GM19328 (cell line): Measurements from ENCODE around the gene PCAT6.
"Not testable (repeated sequence)": the region's sequence is repeated elsewhere in the genome, so short reads cannot be mapped to it uniquely, and the experiment has no call there.

Source experiments
- ATAC-seq: cut with Tn5 transposase; IDR thresholded peaks from one replicate; pipeline ENCODE4 v1.9.1; 2021; ENCODE audit warnings: mild to moderate bottlenecking, moderate library complexity; ENCODE audit not compliant: unreplicated experiment

Gene PCAT6

DNA sequence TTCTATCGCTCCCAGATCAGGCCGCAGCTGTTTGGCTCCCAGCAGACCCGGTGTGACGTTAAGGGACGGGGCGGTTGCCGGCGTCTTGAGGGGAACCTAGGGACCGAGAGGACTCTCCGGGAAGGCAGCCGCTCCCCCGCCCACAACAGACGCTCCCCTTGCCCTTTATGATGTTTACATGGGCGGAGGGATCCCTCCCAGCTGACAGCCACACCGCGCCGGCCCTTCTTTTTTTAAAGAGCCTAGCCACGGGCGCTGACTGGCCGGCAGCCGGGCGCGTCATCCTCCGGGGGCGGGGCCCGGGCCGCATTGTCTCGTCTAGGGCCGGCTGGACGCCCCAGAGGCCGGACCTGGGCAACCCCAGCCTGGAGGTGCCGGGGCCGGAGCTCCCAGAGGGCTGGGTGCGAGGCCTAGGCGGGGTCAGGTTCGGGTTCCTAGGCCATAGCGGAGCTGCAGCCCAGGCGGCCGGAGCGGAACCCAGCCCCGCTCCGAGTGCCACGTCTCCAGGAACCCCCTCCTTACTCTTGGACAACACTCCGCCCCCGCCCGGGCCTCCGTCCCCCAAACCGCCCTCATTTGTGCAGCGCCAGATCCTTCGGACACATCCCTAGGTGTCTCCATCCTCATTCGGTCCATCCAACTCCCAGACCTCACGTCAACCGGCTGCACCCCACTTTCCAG is at the start of gene PCAT6:
TSS of gene PCAT6 (plus strand) at position 340 of the 681 bp plus-strand sequence.
- peak; percentile 59 for ATAC-seq

DNA sequence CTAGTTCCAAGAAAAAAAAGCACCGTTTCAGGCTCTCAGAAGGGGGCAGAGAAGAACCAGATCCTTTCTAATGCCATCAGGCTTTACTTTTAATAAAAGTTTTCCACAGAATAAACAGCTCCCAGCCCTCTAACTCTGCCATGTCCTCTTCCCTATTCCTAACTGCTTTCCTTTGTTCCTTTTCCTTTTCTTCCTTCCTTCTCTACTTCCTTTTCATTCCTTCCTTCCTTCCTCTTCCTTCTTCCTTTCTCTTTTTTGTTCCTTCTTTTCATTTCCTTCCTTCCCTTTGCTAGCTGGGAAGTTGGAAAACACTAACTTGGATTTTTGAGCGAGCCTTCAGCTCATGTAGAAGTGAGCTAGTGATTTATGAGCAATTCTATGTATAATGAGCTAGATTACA is 48.7 kb upstream of the PCAT6 start:
- ATAC-seq = no peak

DNA sequence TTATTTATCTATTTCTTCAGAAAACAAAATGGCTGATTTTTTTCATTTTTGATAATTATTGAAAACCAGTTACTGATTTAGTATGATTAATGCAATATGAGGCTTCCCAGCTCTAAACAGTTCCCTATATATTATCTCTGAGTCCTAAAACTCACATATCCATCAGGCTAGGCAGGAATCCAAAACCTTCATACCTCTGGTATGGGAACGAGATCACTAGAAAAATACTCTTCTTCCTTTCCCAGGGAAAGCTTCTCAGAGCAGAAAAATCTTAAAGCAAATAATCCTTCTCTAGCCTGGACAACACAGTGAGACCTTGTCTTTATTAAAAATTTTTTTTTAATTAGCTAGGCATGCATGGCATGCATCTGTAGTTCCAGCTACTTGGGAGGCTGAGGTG is 45.0 kb upstream of the PCAT6 start:
- no peak for ATAC-seq

DNA sequence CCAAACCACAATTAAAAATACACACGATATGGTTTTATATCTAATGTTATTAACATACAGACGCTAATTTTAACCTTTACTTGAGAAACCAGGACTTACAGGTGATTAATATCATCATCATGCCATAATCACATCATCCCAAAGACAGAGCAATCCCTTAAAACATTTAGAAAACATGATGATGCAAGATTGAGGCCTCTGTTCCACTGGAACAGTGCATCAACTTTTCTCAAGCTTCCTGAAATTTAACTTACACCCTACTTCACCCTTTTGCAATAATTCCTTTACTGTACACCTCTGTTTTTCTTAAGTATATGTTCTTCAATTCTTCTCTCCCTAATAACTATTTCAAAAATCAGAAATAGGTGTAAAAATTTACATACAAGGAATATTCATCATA is 40.6 kb upstream of the PCAT6 start:
- no peak for ATAC-seq

DNA sequence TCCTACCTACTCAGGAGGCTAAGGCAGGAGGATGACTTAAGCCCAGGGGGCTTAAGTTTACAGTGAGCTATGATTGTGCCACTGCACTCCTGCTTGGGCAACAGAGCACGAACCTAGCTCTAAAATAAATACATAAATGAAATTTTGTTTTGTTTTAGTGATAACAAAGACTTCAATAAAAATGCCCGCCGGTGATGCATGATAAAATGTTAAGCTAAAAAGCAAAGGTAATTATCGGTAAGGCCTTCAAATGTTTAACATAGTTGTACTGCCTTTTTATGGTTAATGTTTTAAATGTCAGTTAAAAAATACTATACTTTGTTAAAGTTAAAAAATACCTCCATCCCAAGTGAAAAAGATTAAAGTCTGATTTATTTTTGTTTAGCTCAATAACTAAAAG is 29.6 kb upstream of the PCAT6 start:
- no peak for ATAC-seq

DNA sequence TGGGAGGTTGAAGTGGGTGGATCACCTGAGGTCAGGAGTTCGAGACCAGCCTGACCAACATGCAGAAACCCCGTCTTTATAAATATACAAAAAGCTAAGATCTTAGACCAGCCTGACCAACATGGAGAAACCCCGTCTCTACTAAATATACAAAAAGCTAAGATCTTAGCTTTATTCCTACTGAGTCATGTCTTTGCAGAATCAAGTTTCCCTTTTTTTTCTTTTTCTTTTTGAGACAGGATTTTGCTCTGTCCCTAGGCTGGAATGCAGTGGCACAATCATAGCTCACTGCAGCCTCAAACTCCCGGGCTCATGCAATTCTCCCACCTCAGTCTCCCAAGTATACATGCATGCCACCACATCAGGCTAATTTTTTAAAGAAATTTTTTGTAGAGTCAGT is 23.9 kb upstream of the PCAT6 start:
- ATAC-seq = no peak

DNA sequence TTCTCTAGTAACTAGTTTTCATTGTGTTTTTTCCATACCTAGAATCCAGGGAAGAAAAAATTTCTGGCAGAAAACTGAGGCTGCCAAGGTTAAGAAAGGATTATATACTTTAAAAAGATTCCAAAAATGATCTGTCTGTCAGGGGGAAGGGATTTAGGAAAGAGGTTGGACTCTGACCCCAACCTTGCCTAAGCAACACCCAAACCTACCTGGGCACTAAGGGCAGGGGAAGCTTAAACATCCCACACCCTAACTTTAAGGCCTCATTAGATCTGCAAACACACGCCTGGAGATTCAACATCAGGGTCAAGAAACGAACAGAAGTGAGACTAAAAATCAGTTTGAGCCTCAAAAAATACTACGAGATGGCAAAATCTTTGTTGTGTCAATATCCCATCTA is 22.0 kb upstream of the PCAT6 start:
- no peak for ATAC-seq

DNA sequence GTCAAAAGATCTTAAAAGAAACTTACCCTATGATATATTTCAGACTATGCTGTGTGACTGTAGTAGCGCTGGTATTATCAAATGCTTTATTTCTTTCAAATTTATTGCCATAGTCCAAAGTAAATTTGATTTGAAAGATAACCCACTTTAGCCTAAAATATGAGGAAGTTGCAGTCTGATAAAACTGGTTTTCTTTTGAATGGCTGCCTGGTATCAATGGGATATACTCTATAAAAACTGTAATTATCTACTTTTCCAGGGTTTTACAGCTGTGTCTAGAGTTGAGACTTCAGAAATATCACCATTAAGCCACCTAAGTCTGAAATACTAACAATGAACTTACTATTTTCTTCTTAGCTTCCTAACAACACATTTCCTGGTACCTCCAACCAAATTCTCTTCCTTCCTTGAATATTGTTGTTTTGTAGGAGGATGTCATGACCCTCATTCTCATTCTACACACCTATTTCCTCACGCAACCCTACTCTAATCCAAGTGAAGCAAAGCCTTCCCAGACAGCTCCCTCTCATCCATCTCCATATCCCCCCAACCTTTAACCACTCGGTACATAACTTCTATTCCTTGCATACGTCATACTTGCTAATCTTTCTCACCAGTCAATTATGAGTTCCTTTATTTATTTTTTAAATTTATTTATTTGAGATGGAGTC is 19.5 kb upstream of the PCAT6 start:
- ATAC-seq = no peak

DNA sequence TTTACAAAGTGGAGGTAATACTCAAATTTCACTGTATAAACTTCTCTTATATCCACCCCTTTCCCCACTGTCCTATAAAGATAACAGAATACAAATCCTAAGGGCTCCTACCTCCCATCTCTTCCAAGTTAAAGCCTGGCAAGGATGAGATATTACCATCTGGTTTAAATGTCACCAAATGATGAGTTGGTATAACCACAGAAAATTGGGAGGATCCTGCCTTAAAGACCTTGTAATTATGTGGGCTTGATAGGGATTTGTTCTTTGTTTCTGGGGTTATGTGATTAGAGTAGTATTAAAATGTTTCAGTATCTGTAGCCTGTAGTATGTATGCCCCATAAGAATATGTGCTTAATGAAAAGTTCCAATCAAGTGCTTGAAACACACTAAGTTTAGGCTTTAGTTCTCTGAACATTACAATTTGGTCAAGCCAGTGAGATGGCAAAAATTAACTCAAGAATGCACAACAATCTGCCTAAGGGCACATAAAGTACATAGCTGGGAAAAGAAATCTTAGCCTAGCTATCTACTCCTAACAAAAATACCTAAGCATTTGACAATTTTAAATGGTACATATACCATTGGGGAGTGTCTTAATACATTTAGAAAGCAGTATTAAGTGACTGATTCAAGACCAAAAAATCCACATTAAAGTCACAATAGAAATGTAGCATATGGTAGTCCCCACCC is 16.6 kb upstream of the PCAT6 start:
- no peak for ATAC-seq

DNA sequence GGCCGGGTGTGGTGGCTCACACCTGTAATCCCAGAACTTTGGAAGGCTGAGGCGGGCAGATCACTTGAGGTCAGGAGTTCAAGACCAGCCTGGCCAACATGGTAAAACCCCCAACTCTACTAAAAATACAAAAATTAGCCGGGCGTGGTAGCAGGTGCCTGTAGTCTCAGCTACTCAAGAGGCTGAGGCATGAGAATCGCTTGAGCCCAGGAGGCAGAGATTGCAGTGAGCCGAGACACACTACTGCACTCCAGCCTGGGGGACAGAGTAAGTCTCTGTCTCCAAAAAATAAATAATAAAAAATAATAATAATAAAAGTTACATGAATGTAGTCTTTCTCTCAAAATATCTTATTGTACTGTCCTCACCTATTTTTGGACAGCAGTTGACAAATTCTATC is 15.8 kb upstream of the PCAT6 start:
- not testable (repeated sequence) for ATAC-seq

DNA sequence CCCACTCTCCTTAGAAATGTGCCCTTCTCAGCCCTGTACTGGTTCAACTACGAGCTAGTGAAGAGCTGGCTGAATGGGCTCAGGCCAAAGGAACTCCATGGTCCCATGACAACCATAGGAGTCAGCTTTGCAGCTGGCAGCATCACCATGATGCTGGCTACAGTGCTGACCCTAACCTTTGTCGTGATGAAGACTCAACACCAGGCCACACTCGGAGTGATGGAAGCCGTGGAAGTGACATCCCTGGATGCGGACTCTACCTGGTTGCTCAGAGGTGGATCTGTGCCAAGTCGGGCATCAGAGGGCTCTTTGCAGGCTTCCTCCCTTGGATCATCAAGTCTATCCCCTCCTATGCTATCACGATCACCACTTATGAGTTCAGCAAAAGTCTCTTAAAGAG is 14.1 kb upstream of the PCAT6 start:
- ATAC-seq = no peak

DNA sequence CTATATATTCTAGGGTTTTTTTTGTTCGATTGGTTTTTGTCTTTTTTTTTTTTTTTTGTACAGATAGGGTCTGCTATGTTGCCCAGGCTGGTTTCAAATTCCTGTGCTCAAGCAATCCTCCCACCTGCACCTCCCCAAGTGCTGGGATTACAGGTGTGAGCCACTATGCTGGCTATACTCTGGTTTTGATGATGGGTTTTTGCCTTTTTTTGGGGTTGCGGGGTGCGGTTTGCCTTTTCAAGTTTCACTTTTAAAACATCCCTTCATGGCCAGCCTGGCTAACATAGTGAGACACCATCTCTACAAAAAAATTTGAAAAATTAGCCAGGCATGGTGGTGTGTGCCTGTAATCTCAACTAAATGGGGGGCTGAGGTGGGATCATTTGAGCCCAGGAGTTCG is 12.5 kb upstream of the PCAT6 start:
- ATAC-seq = no peak

DNA sequence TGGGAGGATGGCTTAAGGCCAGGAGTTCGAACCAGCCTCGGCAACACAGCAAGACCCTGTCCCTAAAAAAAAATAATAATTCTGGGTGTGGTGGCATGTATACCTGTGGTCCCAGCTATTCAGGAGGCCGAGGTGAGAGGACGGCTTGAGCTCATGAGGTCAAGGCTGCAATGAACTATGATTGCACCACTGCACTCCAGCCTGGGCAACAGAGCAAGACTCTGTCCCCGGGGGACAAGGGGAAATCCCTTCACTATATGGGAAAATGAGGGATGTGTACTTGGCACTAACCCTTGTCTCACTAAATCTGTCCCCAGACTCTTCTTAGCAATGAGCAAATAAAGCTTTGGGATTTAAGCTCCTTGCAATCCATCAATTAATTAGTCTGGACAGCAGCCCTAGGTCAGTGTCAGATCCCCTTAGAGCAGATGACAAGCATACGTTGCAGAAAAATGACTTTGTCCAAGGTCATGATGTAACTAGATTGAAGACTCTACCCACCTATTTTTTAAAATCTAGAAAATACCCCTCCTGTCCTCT is 11.9 kb upstream of the PCAT6 start:
- ATAC-seq = no peak

DNA sequence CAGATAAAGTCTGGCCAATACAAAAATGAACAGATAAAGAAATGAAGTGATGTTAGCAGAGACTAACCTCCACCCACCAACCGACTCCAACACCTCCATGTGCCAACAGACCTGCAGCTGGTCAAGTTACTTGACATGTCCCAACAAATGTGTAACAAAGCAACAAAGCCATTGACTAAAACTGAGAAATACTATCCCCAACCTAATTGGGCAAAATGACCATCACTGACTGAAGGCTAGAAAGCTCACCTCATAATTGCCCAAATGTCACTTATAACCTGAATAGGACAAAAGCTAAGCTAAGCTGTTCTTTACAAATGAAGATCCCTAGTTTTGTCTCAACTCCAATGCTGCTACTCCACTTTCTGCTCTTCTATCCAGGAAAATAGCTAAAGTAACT is 10.0 kb upstream of the PCAT6 start:
- no peak for ATAC-seq

DNA sequence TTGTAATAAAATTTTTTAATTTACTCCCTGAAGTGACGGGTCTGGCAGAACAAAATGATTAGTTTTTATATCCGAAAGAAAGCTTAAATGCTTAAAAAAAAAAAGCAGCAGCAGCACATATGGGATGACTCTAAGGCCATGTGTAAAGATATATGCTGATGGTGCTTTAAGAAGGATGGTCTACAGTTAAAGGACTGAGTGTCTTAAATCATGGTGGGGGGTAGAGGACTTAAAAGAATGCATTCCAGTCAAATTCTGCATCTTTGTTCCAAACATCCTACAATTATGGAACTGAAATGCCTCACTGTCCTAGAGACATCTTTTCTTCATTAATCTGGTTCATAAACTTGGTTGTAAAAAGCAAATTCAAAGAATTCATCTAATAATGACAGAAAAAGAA is 9.6 kb upstream of the PCAT6 start:
- ATAC-seq = no peak

DNA sequence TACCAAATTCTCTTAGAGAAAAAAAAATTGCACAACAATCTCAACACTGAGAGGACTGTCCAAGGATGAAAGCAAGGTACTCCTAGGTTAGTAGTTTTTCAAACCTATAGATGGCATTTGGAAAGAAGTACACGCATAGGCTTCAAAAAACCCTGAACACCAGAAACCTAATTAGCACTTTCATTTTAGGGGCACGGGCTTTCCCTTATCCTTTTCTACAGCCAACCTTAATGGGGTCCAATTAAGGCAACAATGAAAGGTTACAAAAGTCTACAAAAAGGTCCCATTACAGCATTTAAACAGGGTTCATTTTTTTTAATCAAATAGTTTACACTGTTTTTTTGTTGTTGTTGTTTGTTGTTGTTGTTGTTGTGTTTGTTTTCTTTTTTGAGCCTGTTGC is 8.7 kb upstream of the PCAT6 start:
- ATAC-seq = no peak

DNA sequence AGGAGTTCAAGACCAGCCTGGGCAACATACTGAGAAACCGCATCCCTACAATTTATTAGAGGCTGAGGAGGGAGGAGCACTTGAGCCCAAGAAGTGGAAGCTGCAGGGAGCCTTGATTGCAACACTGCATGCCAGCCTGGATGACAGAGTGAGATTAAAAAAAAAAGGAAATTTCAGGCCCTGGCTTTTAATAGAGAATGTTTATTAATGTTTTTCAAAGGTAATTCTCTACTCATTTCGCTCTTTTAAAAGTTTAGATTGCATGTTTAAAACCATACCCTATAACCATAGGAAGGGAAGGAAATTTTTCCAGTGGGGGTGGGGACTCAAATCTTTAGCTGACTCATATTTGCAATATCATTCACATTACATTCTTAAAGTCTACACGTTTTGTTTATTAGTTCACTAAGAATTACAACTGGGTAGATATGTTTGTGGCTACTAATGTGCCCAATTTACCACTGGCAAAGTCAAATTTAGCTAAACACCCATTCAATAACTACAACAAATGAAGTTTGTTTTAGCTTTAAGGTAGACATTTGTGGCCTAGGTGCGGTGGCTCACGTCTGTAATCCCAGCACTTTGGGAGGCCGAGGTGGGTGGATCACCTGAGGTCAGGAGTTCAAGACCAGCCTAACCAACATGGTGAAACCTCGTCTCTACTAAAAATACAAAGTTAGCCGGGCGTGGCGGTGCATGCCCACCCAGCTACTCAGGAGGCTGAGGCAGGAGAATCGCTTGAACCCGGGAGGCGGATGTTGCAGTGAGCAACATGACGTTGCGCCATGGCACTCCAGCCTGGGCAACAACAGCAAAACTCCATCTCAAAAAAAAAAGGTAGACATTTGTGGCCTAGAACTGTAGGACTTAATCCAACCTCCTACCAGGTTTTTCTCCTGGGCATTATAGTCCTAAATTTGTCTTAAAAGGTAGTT is 7.5 kb upstream of the PCAT6 start:
- ATAC-seq = no peak

DNA sequence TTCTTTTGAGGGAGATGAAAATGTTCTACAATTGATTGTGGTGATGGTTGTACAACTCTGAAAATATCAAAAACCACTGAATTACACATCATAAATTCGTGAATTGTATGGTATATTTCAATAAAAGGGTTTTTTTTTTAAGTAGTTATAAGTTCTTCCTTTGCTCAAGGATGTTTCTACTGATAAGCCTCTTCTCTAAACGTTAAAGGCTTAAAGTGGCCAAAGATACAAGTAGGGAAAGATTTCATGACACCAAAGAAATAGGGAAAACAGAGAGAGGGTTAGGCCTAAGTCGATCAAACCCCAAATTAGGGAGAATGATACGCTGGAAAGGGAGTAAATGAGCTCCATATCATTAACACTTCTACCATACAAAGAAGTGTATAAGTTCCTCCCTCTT is 6.6 kb upstream of the PCAT6 start:
- no peak for ATAC-seq

DNA sequence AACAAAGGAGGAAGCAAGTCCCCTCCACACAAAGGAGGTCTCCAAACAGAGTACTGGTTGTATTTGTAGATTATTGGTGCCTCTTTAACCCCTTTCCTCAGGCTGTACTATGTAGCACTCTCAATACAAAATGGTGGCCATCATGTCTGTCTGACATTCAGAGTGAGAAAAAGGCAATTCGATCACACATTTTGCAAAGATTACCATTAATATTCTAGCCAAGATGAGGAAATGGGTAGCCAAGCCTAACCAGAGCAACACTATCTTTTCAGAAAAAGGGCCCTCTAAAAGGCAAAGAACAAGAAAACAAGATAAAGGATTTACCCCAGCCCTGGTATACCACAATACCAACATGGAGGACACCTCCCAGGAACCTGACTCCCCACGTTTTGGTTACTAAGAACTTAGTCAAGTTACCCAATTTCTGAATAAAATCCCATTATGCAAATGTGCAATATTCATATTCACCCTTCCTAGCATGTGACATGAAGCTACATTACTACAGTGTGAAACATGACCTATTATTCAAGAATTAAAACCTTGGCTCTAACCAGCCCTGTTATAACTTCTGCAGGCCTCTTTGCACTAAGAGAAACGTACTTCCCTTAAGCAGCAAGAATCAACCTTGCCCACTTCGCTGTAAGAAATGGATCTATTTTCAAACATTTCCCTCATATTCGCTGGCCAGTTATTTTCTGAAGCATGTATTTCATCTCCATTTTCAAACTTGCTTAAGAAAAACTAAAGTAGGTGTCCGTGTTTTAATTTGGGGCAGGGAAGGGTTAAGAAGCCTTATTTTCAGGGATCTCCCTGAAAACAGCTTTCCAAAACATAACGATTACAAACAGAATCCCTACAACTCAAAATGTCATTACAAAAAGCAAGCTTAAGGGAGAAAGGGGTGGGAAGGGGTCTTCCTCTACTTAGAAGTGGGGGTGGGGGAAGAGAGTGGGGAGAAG is 4.6 kb upstream of the PCAT6 start:
- no peak for ATAC-seq
